ENCODE data around the gene ABCC4. TPM values are rescaled to one million over a fixed set of nuclear protein-coding genes. Genes with fewer than 3 reads are reported as not detected.

ABCC4 gene
- total and polyA plus RNA-seq, 2 experiments from 2014 or later, result 4.3 to 12.2 TPM

DNA sequence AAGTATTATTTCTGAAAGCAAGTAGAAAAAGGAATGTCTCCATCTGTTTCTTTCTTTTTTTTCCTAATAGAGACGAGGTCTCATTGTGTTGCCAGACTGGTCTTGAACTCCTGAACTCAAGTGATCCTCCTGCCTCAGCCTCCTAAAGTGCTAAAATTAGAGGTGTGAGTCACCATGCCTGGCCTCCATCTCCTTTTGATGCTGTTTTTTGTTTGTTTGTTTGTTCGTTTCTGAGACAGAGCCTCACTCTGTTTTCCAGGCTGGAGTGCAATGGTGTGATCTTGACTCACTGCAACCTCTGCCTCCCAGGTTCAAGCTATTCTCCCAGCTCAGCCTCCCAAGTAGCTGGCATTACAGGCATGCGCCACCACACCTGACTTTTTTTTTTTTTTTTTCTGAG lies 14.5 kb upstream of the ABCC4 start:
- no peaks in the 10 kb centered on the region for H3K4me1 Mint-ChIP-seq

More for the DNA sequence above, 14.5 kb upstream of the ABCC4 start:
- Histone ChIP-seq H4K20me1 (replicated peaks; ENCODE audit: insufficient read depth) (no peaks in the 10 kb centered on the region), H3K36me3 (ENCODE audit: insufficient read depth) (no peaks in the 10 kb centered on the region), H3K4me2 (no peak overlapping the region), H2AFZ (no peak overlapping the region), H3K4me3 (no peak overlapping the region), H3K9me2 (ENCODE audit: insufficient read depth) (no peaks in the 10 kb centered on the region), H3K4me1 (ENCODE audit: insufficient read depth) (no peaks in the 10 kb centered on the region), H3K79me2 (replicated peaks; ENCODE audit: insufficient read depth) (no peaks in the 10 kb centered on the region), H3F3A (replicated peaks; ENCODE audit: low read depth) (no peaks in the 10 kb centered on the region), H3K27me3 (ENCODE audit: insufficient read depth) (no peaks in the 10 kb centered on the region), H3K27ac (ENCODE audit: low read depth) (no peak overlapping the region)
- TF ChIP-seq POLR2AphosphoS5 (IDR thresholded peaks at IDR 0.05; ENCODE audit: low read depth), result no peak
- TF ChIP-seq STAT1 (IDR thresholded peaks at IDR 0.05; ENCODE audit: unreplicated experiment), result no peak
- TF ChIP-seq, protein P1, sequence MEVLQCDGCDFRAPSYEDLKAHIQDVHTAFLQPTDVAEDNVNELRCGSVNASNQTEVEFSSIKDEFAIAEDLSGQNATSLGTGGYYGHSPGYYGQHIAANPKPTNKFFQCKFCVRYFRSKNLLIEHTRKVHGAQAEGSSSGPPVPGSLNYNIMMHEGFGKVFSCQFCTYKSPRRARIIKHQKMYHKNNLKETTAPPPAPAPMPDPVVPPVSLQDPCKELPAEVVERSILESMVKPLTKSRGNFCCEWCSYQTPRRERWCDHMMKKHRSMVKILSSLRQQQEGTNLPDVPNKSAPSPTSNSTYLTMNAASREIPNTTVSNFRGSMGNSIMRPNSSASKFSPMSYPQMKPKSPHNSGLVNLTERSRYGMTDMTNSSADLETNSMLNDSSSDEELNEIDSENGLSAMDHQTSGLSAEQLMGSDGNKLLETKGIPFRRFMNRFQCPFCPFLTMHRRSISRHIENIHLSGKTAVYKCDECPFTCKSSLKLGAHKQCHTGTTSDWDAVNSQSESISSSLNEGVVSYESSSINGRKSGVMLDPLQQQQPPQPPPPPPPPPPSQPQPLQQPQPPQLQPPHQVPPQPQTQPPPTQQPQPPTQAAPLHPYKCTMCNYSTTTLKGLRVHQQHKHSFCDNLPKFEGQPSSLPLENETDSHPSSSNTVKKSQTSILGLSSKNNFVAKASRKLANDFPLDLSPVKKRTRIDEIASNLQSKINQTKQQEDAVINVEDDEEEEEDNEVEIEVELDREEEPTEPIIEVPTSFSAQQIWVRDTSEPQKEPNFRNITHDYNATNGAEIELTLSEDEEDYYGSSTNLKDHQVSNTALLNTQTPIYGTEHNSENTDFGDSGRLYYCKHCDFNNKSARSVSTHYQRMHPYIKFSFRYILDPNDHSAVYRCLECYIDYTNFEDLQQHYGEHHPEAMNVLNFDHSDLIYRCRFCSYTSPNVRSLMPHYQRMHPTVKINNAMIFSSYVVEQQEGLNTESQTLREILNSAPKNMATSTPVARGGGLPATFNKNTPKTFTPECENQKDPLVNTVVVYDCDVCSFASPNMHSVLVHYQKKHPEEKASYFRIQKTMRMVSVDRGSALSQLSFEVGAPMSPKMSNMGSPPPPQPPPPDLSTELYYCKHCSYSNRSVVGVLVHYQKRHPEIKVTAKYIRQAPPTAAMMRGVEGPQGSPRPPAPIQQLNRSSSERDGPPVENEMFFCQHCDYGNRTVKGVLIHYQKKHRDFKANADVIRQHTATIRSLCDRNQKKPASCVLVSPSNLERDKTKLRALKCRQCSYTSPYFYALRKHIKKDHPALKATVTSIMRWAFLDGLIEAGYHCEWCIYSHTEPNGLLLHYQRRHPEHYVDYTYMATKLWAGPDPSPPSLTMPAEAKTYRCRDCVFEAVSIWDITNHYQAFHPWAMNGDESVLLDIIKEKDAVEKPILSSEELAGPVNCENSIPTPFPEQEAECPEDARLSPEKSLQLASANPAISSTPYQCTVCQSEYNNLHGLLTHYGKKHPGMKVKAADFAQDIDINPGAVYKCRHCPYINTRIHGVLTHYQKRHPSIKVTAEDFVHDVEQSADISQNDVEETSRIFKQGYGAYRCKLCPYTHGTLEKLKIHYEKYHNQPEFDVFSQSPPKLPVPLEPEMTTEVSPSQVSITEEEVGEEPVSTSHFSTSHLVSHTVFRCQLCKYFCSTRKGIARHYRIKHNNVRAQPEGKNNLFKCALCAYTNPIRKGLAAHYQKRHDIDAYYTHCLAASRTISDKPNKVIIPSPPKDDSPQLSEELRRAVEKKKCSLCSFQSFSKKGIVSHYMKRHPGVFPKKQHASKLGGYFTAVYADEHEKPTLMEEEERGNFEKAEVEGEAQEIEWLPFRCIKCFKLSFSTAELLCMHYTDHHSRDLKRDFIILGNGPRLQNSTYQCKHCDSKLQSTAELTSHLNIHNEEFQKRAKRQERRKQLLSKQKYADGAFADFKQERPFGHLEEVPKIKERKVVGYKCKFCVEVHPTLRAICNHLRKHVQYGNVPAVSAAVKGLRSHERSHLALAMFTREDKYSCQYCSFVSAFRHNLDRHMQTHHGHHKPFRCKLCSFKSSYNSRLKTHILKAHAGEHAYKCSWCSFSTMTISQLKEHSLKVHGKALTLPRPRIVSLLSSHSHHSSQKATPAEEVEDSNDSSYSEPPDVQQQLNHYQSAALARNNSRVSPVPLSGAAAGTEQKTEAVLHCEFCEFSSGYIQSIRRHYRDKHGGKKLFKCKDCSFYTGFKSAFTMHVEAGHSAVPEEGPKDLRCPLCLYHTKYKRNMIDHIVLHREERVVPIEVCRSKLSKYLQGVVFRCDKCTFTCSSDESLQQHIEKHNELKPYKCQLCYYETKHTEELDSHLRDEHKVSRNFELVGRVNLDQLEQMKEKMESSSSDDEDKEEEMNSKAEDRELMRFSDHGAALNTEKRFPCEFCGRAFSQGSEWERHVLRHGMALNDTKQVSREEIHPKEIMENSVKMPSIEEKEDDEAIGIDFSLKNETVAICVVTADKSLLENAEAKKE (CRISPR knock-in tag; IDR thresholded peaks at IDR 0.05), result no peak
- TF ChIP-seq EZH2phosphoT487 (IDR thresholded peaks at IDR 0.05; ENCODE audit: unreplicated experiment), result no peak
- TF ChIP-seq, protein P2, sequence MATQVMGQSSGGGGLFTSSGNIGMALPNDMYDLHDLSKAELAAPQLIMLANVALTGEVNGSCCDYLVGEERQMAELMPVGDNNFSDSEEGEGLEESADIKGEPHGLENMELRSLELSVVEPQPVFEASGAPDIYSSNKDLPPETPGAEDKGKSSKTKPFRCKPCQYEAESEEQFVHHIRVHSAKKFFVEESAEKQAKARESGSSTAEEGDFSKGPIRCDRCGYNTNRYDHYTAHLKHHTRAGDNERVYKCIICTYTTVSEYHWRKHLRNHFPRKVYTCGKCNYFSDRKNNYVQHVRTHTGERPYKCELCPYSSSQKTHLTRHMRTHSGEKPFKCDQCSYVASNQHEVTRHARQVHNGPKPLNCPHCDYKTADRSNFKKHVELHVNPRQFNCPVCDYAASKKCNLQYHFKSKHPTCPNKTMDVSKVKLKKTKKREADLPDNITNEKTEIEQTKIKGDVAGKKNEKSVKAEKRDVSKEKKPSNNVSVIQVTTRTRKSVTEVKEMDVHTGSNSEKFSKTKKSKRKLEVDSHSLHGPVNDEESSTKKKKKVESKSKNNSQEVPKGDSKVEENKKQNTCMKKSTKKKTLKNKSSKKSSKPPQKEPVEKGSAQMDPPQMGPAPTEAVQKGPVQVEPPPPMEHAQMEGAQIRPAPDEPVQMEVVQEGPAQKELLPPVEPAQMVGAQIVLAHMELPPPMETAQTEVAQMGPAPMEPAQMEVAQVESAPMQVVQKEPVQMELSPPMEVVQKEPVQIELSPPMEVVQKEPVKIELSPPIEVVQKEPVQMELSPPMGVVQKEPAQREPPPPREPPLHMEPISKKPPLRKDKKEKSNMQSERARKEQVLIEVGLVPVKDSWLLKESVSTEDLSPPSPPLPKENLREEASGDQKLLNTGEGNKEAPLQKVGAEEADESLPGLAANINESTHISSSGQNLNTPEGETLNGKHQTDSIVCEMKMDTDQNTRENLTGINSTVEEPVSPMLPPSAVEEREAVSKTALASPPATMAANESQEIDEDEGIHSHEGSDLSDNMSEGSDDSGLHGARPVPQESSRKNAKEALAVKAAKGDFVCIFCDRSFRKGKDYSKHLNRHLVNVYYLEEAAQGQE (IDR thresholded peaks at IDR 0.05; ENCODE audit: unreplicated experiment), result no peak
- no peak for TF ChIP-seq JUNB (IDR thresholded peaks at IDR 0.05; ENCODE audit: unreplicated experiment)
- TF ChIP-seq ZNF331 (CRISPR knock-in tag; IDR thresholded peaks at IDR 0.05; ENCODE audit: low read depth), result no peak
- no peak for TF ChIP-seq NANOG (IDR thresholded peaks at IDR 0.05; ENCODE audit: borderline replicate concordance)
- no peak for TF ChIP-seq ETS1 (IDR thresholded peaks at IDR 0.05)
- TF ChIP-seq EZH2 (IDR thresholded peaks at IDR 0.05; ENCODE audit: low read depth, unreplicated experiment), result no peak
- TF ChIP-seq CREB1 (CRISPR knock-in tag; IDR thresholded peaks at IDR 0.05; ENCODE audit: low read depth), result no peak
- TF ChIP-seq CTCF (conservative IDR thresholded peaks at IDR 0.05; ENCODE audit: low read depth in 2 of 2), result no peak
- TF ChIP-seq ZNF114 (CRISPR knock-in tag; IDR thresholded peaks at IDR 0.05), result no peak
- H3K4me3 Mint-ChIP-seq, result no peak overlapping the region
- H3K27ac Mint-ChIP-seq, result no peak overlapping the region
- ATAC-seq, result no peak
- no peak for DNase-seq (ENCODE audit: low spot score)
- H3K9me3 Mint-ChIP-seq, result no peaks in the 10 kb centered on the region; the same call in 2 of the 3 replicates
- H3K36me3 Mint-ChIP-seq (ENCODE audit: low read depth), result no peaks in the 10 kb centered on the region; the same call in 2 of the 3 replicates
- H3K27me3 Mint-ChIP-seq (ENCODE audit: insufficient read depth, low read depth, poor library complexity), result peaks cover 3% of the 10 kb centered on the region
